ENCODE measurements around the gene DHRS3.

Gene DHRS3

DNA sequence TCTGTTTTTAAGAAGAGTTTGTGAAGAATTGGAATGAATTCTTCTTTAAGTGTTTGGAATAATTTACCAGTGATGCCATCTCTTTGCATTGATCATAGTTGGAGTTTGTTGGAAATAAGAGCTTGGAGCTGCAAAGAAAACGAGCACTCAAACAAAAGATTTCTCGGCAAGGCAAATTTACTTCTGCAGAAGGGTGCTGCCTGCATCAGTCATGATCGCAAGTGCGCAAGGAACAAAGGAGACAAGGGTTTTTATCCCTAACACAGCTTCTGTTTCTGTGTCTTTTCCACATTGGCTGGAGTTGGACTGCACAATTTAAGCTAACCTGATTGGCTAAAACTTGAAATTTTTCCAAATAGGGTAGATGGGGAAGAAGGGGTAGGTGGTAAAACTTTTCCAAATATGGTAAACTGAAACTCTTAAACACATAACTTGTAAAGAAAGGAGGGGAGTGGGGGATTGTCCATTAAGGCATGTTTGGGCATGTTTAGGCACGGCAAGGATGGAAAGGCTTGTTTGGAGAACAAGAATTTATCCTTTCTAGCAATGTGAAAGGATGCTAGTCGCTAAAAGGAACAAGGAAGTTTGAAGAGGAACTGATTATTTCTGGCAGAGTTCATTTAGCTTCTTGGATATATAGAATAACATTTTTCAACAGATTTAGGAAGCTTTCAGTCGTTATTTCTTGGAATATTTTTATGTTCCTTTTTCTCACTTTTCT, 22.4 kb upstream of the DHRS3 start:
- no peak for DNase-seq (ENCODE audit: low read depth)

DNA sequence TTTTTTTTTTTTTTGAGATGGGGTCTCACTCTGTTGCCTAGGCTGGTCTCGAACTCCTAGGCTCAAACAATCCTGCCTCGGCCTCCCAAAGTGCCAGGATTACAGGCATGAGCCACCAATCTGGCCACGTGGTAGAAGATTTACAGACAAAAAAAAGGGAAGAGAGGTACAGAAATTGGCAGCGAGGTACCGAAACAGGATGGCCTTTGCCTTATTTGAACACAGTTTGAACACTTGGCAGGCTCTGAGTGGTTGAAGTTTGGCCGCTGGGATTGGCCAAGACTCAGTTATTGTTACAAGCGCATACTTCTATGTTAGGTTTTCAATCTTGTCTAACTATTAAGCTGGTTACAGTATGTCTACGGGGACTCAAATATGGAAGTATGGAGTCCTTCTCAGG, 19.7 kb upstream of the DHRS3 start:
- DNase-seq (ENCODE audit: low read depth) = no peak

- DNase-seq (ENCODE audit: low read depth) = no peak
These were observed 18.3 kb upstream of the DHRS3 start for GRCh38 chr1:12636098-12636950.

DNA sequence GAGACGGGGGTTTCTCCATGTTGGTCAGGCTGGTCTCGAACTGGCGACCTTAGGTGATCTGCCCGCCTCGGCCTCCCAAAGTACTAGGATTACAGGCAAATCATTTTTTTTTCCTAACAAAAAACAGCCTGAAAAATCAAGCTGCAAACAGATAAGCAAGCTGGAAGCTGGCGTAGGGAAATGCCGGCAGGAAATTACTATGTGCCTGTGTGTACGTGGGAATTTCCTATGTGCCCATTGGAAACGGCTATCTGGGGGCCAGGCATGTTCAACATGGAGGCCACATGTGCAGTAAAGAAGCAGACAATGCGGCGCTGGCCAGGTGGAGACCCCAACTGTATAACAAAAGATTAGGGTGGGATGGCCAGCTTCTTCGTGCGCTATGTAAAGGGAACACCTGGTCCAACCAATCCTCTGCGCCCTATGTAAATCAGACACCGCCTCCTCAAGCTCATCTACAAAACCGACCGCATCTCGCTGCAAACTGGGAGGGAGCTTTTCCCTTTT, 16.7 kb upstream of the DHRS3 start:
- no peak for DNase-seq (ENCODE audit: low read depth)

GRCh38 chr1:12634156-12634555, 16.1 kb upstream of the DHRS3 start:
- DNase-seq (ENCODE audit: low read depth) = no peak

GRCh38 chr1:12631571-12631970, 13.6 kb upstream of the DHRS3 start:
- DNase-seq (ENCODE audit: low read depth) = no peak

DNA sequence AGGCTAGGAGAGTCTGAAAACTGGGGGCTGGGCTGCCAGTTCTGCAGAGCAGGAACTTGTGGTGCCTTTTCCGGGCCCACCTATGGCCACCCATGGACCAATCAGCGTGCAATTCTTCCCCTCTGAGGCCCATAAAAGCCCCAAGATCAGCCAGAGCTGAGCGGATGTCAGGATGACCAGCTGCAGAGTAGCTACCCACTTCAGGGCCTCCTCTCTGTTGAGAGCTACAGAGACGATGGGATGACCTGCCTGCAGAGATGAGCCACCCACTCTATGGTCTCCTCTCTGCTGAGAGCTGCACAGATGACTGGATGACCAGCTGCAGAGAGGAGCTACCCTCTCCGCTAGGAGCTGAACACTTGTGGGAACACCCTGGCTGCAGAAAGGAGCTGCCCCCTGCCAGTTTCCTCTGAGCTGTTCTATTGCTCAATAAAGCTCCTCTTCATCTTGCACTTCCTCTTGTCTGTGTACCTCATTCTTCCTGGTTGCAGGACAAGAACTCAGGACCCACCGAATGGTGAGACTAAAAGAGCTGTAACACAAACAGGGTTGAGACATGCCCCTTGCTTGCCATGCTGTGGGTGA, 13.0 kb upstream of the DHRS3 start:
- DNase-seq (ENCODE audit: low read depth) = no peak

DNA sequence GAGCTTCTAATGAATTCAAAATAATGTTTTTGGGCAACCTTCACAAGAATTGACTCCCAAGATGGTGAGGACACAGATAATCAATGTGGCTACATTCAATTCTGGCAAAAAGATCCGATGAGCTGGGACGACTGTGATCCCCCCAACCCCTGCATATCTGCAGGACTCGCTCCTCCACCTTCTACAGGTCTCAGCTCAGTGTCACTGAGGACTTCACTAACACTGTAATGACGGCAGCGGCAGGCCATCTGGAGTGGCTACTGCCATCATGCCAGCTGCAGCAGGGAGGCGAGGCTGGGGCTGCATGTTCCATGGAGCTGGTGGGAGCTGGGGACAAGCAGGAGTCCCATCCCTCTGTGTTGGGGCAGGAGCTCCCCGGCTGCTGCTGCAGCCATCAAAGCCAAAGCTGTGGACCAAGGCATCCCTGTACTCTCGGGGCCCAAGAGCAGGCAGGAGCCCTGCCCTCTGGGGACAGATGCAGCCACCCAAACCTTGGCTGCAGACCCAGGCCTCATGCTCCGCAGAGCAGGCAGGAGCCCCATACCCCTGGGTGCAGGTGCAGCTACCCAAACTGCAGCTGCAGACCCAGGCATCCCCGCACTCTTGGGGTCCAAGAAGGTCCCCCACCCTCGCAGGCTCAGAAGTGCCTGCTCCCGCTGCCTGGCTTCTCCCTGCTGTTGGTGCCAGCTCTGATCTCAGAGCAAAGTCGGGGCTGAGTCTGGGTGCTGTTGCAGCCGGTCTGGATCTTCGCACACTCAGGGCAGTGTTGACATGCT, 12.2 kb upstream of the DHRS3 start:
- no peak for DNase-seq (ENCODE audit: low read depth)

DNA sequence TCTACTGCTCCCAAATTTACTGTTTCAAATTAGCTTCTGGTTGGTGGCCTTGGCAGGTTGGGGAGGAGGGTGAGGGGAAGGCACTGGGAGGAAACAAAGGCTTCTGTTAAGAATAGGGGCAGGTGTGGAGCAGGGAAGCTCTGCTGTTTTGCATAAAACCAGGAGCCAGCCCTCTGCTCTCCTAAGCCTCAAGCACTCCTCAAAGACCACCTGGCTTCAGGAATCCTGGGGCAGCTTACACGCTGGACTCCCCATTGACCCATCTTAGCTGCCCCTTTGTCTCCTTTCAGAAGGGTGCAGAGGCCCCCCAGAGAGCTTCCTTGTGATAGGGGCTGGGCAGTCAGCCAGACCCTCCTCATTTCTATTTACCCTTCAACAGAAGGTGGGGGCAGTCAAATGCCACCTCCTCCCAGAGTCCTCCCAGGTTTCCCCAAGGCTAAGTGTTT, 11.5 kb upstream of the DHRS3 start:
- no peak for DNase-seq (ENCODE audit: low read depth)

- DNase-seq (ENCODE audit: low read depth) = no peak
These were observed 9.3 kb upstream of the DHRS3 start for GRCh38 chr1:12627296-12627695.

GRCh38 chr1:12626888-12627287, 8.9 kb upstream of the DHRS3 start:
- DNase-seq (ENCODE audit: low read depth) = no peak

DNA sequence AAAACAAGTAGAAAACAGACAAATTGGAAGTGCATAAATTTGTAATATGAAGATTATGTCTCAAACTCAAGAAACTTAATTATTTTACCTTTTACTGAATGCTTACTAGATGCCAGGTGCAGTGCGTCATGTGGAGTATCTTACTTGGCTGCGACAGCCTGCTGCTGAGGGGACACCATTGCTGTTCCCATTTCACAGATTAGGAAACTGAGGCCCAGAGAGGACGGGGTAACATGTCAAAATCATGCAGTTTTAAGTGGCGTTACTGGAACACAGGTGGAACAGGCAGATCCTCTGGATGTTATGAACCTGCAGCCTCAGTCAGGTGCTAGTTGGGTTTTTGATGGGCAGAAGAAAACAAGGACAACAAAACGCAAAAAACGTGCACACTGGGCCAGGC, 7.3 kb upstream of the DHRS3 start:
- no peak for DNase-seq (ENCODE audit: low read depth)

DNA sequence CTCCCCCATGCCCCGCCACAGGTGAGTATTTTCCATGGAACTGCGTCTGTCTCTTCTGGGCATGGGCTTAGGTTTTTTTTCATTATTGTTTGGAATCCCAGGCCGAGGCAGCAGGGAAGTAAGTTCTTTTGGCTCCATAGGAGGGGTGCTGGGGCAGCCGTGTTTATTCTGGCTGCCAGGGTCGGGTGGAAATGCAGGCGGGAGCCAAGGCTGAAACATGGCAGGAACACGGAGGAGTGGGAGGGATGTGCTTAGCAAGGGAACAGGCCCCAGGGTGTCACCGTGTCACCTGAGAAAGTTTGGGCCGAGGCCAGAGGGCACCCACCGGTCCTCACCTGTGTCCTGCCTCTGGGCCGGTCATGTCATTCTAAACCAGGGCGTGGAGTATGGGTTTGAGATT, 4.5 kb upstream of the DHRS3 start:
- no peak for DNase-seq (ENCODE audit: low read depth)

DNA sequence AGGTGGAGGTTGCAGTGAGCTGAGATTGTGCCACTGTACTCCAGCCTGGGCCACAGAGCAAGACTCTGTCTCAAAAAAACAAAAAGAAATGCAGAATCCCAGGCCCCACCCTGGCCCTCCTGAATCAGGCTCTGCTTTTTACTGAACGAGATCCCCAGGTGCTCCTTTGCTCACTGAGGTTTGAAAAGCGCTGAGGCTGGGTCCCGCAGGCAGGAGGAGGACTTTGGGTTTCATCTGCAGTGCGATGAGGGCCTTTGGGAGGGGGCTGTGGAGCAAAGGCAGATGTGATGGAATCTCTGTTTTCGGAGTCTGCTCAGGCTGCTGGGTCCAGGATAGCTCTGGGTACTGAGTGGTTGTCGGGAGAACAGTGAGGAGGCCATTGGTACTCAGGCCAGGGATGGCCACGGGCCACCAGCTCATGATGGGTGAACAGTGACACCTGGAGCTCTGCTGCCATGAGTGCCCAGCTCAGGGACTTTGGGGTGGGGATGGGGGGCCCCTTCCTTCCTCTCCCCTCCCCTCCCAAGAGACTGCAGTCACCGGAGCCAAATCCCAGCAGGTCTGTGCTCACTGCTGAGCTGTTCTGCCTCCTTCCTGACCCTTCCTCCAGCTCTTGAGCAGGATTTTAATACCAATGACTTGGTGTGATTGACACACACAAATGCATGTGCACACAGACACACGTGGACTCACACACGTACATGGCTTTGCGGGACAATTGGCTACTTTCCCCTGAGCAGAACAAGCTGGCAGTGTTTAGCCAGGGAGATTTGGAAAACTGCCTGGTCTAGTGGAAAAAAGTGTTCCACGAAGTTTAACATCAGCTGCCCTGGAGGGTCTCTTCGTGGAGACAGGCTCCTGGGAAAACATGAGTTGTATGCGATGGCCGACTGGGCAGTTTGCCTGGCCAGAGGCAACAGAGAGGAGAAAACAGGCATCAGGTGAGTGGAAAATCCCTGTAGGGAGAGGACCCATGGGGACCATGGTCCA, 3.6 kb upstream of the DHRS3 start:
- no peak for DNase-seq (ENCODE audit: low read depth)

DNA sequence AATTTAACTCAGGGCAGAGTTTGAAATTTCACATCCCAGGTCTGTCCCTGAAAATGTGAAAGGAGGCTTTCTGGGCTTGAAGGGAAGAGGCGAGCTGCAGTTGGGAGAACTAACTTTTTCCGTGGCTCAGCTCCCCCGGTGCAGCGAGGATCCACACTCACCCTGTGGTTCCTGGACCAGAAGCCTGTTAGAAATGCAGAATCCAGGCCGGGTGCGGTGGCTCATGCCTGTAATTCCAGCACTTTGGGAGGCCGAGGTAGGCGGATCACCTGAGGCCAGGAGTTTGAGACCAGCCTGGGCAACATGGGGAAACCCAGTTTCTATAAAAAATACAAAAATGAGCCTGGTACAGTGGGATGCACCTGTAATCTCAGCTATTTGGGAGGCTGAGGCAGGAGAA, 2.9 kb upstream of the DHRS3 start:
- DNase-seq (ENCODE audit: low read depth) = no peak

- DNase-seq (ENCODE audit: low read depth) = no peak
These were observed 2.5 kb upstream of the DHRS3 start for GRCh38 chr1:12620488-12620865.

- DNase-seq (ENCODE audit: low read depth) = peak; percentile 62
These were observed 1.9 kb upstream of the DHRS3 start for GRCh38 chr1:12619792-12620487.

- peak; percentile 35 for DNase-seq (ENCODE audit: low read depth)
These were observed 1.2 kb upstream of the DHRS3 start for GRCh38 chr1:12618965-12619791.

GRCh38 chr1:12618661-12618964, 603 bp upstream of the DHRS3 start:
- no peak for DNase-seq (ENCODE audit: low read depth)

DNA sequence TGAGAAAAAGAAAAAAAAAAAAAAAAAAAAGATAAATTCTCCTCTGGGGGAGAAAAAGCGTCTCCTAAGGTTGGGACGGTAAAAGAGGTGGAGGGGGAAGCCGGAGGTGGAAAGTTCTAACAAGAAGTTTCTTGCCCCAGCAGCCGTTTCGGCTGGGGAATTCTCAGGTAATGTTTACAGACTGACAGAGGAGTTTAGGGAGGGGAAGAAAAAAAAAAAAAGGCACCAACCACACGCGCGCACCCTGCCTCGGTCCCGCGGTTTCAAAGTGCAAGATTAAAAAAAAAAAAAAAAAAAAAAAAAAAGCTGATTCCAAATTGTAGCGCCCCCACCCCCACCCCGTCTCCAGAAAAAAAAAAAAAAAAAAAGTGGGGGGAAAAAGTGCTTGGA, 504 bp downstream of the DHRS3 start:
- peak; percentile 30 for DNase-seq (ENCODE audit: low read depth)
